DMS53 (cell line): ENCODE data around the gene MUC2.

Source experiments
- DNase-seq: peaks from one replicate; lab custom pipeline; 2025; lab: John Stamatoyannopoulos, UW

The MUC2 gene

DNA sequence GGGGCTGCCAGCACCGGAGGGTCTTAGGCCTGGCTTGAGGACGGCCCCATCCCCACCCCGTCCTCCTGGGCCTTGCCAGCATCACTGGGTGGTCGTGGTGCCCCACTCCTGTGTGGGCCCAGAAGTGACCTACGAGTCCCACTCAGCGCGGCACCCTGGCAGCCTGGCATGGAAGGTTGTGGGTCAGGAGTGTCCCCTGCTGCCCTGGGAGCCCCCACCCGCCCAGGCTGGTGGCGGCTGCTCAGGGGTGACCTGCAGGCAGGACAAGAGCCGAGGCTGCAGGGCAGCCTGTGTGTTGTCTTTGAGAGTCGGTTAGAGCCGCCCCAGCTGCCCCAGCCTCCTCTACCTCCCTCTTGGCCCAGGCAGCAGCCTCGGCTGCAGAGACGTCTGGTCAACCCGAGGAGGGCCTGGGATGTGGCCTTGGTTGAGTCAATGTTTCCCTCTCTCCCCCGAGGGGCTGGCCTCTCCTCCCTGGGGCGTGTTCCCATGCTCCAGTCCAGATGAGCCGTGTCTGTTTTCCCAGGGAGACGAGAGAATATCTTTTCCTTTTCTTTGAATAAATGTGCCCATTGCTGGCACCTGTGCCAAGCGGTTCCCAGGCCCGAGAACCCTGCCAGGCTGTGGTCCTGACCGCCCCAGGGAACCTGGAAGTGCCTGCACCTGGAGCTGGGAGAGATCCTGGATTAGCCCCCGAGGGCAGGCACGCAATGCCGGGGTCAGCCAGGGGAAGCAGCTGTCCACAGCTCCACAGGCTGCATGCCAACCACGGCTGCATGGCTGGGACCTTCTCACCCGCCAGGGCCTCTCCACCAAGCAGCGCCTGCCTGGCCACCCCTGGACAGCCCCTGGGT is 47.4 kb downstream of the MUC2 start:
- no peak for DNase-seq

DNA sequence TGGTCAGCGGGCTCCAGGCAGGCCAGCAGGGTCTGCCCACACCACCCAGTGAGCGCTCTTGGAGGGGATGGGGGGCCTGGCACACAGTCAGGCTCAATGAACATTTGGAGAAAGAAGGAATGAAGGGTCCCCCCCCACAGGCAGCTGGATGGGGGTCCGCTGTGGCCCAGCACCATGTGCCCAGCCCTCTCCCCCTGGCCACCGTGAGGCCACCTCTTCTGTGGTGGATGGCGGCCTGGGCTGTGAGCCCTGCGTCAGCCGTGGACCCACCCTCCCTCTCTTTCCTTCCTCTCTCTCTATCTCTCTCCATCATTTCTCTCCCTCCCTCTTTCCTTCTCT is 48.0 kb downstream of the MUC2 start:
- DNase-seq = no peak

DNA sequence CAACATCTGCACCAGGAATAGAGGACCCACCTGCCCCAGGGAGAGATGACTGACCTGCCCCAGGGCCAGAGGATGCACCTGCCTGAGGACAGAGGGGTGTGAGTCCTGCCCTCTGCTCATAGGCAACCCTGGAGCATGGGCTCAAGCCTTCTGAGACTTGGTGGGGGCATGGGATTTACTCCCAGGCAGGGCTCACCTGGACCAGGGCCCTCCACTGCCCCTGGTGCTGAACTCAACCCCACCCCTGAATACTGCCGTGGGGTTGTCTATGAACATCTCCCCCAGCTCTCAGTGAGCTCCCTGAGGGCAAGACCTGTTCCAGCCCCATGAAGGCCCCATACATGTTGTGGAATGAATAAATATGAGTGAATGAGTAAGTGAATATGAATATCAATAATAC is 49.3 kb downstream of the MUC2 start:
- no peak for DNase-seq
